Non-pigmented ciliary epithelial cell (primary cell): ENCODE measurements around the gene CADM2.
"Not testable (repeated sequence)": the region's sequence is repeated elsewhere in the genome, so short reads cannot be mapped to it uniquely, and the experiment has no call there.

ENCODE experiments used
- DNase-seq: peaks from one replicate; pipeline ENCODE4 v3.0.0-alpha.2; 2010; ENCODE audit warnings: low read depth

Gene CADM2

GRCh38 chr3:85077018-85077417 lies 118.2 kb downstream of the CADM2 start:
- DNase-seq: no peak

- DNase-seq: peak; percentile 11
Observed at GRCh38 chr3:85081191-85081906, 122.6 kb downstream of the CADM2 start.

- DNase-seq: no peak
Observed at GRCh38 chr3:85090495-85090894, 131.7 kb downstream of the CADM2 start.

GRCh38 chr3:85100316-85100715 lies 141.5 kb downstream of the CADM2 start:
- no peak for DNase-seq

GRCh38 chr3:85102781-85103180 lies 144.0 kb downstream of the CADM2 start:
- no peak for DNase-seq

- DNase-seq: no peak
Observed at GRCh38 chr3:85110393-85110792, 151.6 kb downstream of the CADM2 start.

- DNase-seq: no peak
Observed at GRCh38 chr3:85120879-85121278, 162.1 kb downstream of the CADM2 start.

GRCh38 chr3:85132864-85133263 lies 174.1 kb downstream of the CADM2 start:
- not testable (repeated sequence) for DNase-seq

GRCh38 chr3:85133691-85134420 lies 175.1 kb downstream of the CADM2 start:
- DNase-seq: not testable (repeated sequence)

GRCh38 chr3:85142626-85143025 lies 183.8 kb downstream of the CADM2 start:
- no peak for DNase-seq

- no peak for DNase-seq
Observed at GRCh38 chr3:85148036-85148435, 189.2 kb downstream of the CADM2 start.

- DNase-seq: no peak
Observed at GRCh38 chr3:85151555-85151954, 192.8 kb downstream of the CADM2 start.

- not testable (repeated sequence) for DNase-seq
Observed at GRCh38 chr3:85153279-85153678, 194.5 kb downstream of the CADM2 start.

- DNase-seq: no peak
Observed at GRCh38 chr3:85159376-85159775, 200.6 kb downstream of the CADM2 start.

- no peak for DNase-seq
Observed at GRCh38 chr3:85161544-85161943, 202.8 kb downstream of the CADM2 start.

- no peak for DNase-seq
Observed at GRCh38 chr3:85162905-85163304, 204.1 kb downstream of the CADM2 start.

- DNase-seq: no peak
Observed at GRCh38 chr3:85164436-85164835, 205.6 kb downstream of the CADM2 start.

GRCh38 chr3:85167576-85167975 lies 208.8 kb downstream of the CADM2 start:
- DNase-seq: no peak

GRCh38 chr3:85170646-85171045 lies 211.9 kb downstream of the CADM2 start:
- no peak for DNase-seq

GRCh38 chr3:85171976-85172375 lies 213.2 kb downstream of the CADM2 start:
- no peak for DNase-seq

GRCh38 chr3:85176799-85177198 lies 218.0 kb downstream of the CADM2 start:
- no peak for DNase-seq

- no peak for DNase-seq
Observed at GRCh38 chr3:85182975-85183752, 224.4 kb downstream of the CADM2 start.

GRCh38 chr3:85185495-85185894 lies 226.7 kb downstream of the CADM2 start:
- no peak for DNase-seq
